Activated CD4-positive, alpha-beta T cell treated with anti-CD3 and anti-CD28 coated beads, Interleukin-2, Interleukin-6, amounts not matched to agents 100 ng/mL and 50 ng/mL, durations not matched to agents 16 hours and 8 hours (primary cell): ENCODE data around the gene MAGEE1.

Experiments
- DNase-seq: peaks from one replicate; pipeline ENCODE4 v3.0.0-alpha.2; 2020

MAGEE1 gene

DNA sequence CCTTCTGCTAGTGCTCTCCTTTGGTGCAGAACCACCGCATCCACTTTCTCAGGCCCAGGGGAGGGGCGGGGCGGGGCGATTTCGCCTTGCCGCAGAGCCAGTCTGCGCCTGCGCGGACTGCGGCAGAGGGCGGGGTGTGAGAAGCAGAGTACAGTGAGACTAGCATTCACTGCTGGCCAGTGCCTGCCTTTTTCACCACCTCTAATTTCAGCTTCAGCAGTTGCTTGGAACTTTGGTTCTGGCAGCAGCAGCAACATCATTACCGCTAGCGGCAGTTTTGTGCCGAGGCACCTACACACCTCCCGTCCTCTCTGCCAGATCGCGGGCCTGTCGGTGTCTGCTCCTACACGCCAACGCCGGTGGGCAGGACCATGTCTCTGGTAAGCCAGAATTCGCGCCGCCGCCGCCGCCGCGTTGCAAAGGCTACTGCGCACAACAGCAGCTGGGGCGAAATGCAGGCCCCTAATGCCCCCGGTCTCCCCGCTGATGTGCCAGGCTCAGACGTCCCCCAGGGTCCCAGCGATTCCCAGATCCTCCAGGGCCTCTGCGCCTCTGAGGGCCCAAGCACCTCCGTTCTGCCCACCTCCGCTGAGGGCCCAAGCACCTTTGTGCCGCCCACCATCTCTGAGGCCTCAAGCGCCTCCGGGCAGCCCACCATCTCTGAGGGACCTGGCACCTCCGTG lies at the start of gene MAGEE1:
Gene MAGEE1, plus strand, starts transcription at position 151 of the 683 bp plus-strand sequence. Its CDS starts 221 bp downstream, at position 372.
- DNase-seq: peak; percentile 80

GRCh38 chrX:76398970-76399369 lies 28.5 kb upstream of the MAGEE1 start:
- DNase-seq: no peak

- DNase-seq: no peak
Observed at GRCh38 chrX:76407795-76408194, 19.7 kb upstream of the MAGEE1 start.

GRCh38 chrX:76420237-76420636 lies 7.3 kb upstream of the MAGEE1 start:
- DNase-seq: no peak

DNA sequence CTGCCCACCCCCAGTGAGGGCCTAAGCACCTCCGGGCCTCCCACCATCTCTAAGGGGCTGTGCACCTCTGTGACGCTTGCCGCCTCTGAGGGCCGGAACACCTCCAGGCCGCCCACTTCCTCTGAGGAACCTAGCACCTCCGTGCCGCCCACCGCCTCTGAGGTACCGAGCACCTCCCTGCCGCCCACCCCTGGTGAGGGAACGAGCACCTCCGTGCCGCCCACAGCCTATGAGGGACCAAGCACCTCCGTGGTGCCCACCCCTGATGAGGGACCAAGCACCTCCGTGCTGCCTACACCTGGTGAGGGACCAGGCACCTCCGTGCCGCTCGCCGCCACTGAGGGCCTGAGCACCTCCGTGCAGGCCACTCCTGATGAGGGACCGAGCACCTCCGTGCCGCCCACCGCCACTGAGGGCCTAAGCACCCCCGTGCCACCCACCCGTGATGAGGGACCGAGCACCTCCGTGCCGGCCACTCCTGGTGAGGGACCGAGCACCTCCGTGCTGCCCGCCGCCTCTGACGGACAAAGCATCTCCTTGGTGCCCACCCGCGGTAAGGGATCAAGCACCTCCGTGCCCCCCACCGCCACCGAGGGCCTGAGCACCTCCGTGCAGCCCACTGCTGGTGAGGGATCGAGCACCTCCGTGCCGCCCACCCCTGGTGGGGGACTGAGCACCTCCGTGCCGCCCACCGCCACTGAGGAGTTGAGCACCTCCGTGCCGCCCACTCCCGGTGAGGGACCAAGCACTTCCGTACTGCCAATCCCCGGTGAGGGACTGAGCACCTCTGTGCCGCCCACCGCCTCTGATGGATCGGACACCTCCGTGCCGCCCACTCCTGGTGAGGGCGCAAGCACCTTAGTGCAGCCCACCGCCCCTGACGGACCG lies 977 bp downstream of the MAGEE1 start:
- peak; percentile 13 for DNase-seq

GRCh38 chrX:76433219-76433618 lies 5.7 kb downstream of the MAGEE1 start:
- no peak for DNase-seq

- peak; percentile 2 for DNase-seq
Observed at GRCh38 chrX:76434103-76434741, 6.7 kb downstream of the MAGEE1 start.

- DNase-seq: no peak
Observed at GRCh38 chrX:76439188-76439587, 11.7 kb downstream of the MAGEE1 start.

GRCh38 chrX:76453737-76454406 lies 26.4 kb downstream of the MAGEE1 start:
- DNase-seq: no peak

DNA sequence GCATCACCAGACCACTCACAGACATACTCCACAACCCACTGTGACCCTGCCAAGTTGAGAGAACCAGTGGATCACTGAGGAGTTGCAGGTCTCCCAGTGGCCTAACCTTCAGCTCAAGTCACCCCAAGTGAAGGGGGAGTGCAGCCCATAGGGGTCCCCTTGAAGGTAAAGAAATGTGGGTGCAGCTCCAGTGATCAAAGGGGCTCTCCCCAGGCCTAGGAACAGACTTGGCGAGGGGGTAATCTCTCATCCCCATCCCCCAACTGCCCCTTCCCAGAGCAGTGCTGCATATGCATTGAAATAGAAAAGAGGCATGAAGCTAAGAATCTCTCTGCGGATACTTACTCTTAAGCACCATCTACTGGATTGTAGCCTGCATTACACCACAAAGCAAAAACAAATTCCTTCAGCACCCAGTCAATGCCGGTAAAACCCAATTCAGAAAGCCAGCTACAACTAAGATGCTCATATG lies 27.0 kb downstream of the MAGEE1 start:
- DNase-seq: peak; percentile 36

- no peak for DNase-seq
Observed at GRCh38 chrX:76477353-76477752, 49.8 kb downstream of the MAGEE1 start.
